Type B pancreatic cell (in vitro differentiated cells): ENCODE measurements around the gene CFAP44. TPM values are rescaled to one million over a fixed set of nuclear protein-coding genes. Genes with fewer than 3 reads are reported as not detected.

Source experiments
- DNase-seq: peaks from one replicate; pipeline ENCODE4 v3.0.0; 2021; ENCODE audit warnings: mixed read lengths; ENCODE audit not compliant: unreplicated experiment; ENCODE audit errors: extremely low spot score
- H3K27ac Mint-ChIP-seq: 2 replicates; pipeline ENCODE4 v1.8.0; 2021; ENCODE audit warnings: mild to moderate bottlenecking, mixed read lengths
- H3K27me3 Mint-ChIP-seq: 2 replicates; pipeline ENCODE4 v1.8.0; 2021; ENCODE audit warnings: mixed read lengths
- H3K36me3 Mint-ChIP-seq: 2 replicates; pipeline ENCODE4 v1.8.0; 2021; ENCODE audit warnings: mixed read lengths
- H3K4me1 Mint-ChIP-seq: one replicate; pipeline ENCODE4 v1.8.0; 2021; ENCODE audit warnings: mixed read lengths; ENCODE audit not compliant: unreplicated experiment
- H3K4me3 Mint-ChIP-seq: 2 replicates; pipeline ENCODE4 v1.8.0; 2021; ENCODE audit warnings: mild to moderate bottlenecking, mixed read lengths
- H3K9me3 Mint-ChIP-seq: 2 replicates; pipeline ENCODE4 v1.8.0; 2021; ENCODE audit warnings: mixed read lengths
- total RNA-seq: library from RNA; stranded (reverse); gene quantifications from 2 replicates; pipeline ENCODE4 v1.2.1, GENCODE V29; 2021; ENCODE audit warnings: low replicate concordance
- TF ChIP-seq, protein P1 (sequence below): fragments of 200-600 bp; sonication (generic); conservative IDR thresholded peaks from 2 replicates; pipeline ENCODE4 v1.5.0; 2021; ENCODE audit warnings: antibody characterized with exemption, mild to moderate bottlenecking

Gene CFAP44
- total RNA-seq, 1 donor from 2014 or later, result 11.6 TPM

DNA sequence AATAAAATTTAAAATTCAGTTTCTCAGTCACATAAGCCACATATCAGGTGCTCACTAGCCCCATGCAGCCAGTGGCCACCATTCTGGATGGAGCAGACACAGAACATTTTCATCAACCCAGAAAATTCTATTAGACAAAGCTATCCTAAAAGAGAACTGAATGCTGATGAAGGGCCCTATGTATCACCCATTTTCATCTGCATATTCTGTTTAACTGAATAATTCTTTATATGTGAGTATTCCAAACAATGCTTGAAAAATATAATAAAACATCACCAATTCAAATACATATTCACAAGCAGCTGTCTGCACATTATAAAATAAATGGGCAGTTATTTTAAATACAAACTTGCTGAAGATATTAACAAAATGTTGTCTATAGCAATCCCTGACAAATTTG, 14.2 kb upstream of the CFAP44 start:
- no peak for DNase-seq
- no peak overlapping the region for H3K27ac Mint-ChIP-seq
- H3K36me3 Mint-ChIP-seq, result peaks cover 42% of the 10 kb centered on the region
- no peak overlapping the region for H3K4me3 Mint-ChIP-seq
- H3K9me3 Mint-ChIP-seq, result no peaks in the 10 kb centered on the region
- TF ChIP-seq, protein P1, sequence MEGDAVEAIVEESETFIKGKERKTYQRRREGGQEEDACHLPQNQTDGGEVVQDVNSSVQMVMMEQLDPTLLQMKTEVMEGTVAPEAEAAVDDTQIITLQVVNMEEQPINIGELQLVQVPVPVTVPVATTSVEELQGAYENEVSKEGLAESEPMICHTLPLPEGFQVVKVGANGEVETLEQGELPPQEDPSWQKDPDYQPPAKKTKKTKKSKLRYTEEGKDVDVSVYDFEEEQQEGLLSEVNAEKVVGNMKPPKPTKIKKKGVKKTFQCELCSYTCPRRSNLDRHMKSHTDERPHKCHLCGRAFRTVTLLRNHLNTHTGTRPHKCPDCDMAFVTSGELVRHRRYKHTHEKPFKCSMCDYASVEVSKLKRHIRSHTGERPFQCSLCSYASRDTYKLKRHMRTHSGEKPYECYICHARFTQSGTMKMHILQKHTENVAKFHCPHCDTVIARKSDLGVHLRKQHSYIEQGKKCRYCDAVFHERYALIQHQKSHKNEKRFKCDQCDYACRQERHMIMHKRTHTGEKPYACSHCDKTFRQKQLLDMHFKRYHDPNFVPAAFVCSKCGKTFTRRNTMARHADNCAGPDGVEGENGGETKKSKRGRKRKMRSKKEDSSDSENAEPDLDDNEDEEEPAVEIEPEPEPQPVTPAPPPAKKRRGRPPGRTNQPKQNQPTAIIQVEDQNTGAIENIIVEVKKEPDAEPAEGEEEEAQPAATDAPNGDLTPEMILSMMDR, result no peak
- H3K4me1 Mint-ChIP-seq, result no peaks in the 10 kb centered on the region
- no peaks in the 10 kb centered on the region for H3K27me3 Mint-ChIP-seq

DNA sequence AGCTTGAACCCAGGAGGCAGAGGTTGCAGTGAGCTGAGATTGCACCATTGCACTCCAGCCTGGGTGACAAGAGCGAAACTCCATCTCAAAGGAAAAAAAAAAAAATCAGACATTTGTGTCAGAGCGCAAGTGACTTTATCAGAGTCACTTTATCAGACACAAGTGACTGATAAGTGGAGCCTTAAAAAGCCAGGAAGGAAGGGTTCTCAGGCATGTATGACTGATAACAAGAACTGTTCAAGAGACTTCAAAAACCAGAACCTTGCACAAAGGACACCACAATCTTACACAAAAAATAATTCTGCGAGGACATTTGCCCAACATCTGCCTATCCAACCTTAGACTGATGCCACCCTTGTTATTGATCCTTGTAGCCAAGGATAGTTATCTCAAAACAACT, 13.3 kb upstream of the CFAP44 start:
- H3K4me1 Mint-ChIP-seq, result no peaks in the 10 kb centered on the region
- no peak for DNase-seq
- TF ChIP-seq, protein P1, result no peak
- H3K27ac Mint-ChIP-seq, result no peak overlapping the region
- peaks cover 34% of the 10 kb centered on the region for H3K36me3 Mint-ChIP-seq
- no peaks in the 10 kb centered on the region for H3K9me3 Mint-ChIP-seq
- no peak overlapping the region for H3K4me3 Mint-ChIP-seq
- H3K27me3 Mint-ChIP-seq, result no peaks in the 10 kb centered on the region

DNA sequence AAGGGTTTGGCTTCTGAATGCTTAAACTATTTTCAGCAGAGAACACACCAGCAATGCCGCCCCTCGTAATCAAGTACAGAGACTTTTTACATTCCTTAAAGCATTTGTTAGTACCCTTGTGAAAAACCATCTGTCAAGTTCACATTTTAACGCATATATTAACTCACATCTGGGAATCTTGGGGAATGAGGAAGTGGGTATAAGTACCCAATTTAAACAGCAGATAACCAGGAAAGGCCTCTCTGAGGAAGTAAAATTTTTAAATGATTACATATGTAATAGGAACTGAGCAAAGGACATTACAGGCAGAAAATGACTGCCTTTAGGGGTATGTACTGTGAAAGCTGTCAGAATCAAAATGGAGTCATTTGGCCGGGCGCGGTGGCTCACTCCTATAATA, 12.8 kb upstream of the CFAP44 start:
- Mint-ChIP-seq H3K36me3 (peaks cover 29% of the 10 kb centered on the region), H3K4me1 (no peaks in the 10 kb centered on the region), H3K9me3 (no peaks in the 10 kb centered on the region), H3K27me3 (no peaks in the 10 kb centered on the region), H3K27ac (no peak overlapping the region), H3K4me3 (no peak overlapping the region)
- TF ChIP-seq, protein P1, result no peak
- DNase-seq, result no peak

DNA sequence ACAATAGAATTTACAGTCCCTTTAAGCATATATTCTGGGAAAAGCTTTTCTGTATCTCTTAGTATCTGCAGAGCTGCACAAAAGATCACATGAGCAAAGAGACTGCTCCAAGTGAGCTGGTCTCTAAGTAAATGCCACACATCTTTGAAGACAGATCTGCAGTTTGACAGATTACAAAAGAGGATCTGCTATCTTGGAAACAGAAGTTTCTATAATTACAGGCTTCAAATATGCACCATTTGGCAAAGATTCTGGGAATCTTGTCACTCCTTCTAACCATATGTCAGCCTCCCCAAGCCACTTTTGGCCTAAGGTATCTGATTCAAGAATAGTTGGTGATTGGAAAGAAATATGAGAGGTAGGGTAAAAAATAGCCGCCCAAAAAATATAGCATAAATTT, 9.6 kb upstream of the CFAP44 start:
- H3K27me3 Mint-ChIP-seq, result no peaks in the 10 kb centered on the region
- no peaks in the 10 kb centered on the region for H3K4me1 Mint-ChIP-seq
- H3K4me3 Mint-ChIP-seq, result no peak overlapping the region
- H3K9me3 Mint-ChIP-seq, result no peaks in the 10 kb centered on the region
- TF ChIP-seq, protein P1, result no peak
- no peak overlapping the region for H3K27ac Mint-ChIP-seq
- peaks cover 22% of the 10 kb centered on the region for H3K36me3 Mint-ChIP-seq
- DNase-seq, result no peak

DNA sequence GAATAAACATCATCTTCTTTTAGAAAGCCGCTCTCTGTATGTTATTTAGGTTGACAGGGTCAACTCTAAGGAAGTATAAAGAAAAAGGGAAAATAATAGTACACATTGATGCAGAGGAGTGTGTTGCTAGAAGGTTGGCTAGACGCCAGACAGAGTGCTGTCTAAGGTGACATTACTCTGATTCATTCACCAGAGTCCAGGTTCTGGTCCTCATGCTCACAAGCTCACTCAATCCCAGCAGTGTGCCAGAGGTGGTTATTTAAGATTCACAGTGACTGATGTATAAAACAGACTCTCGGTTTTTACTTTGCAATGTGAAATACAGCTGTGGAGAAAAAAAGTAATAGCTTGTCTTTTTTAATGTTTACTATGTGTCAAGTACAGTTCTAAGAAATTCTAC, 1.7 kb downstream of the CFAP44 start:
- H3K27ac Mint-ChIP-seq, result no peak overlapping the region
- H3K4me3 Mint-ChIP-seq, result no peak overlapping the region
- no peaks in the 10 kb centered on the region for H3K4me1 Mint-ChIP-seq
- H3K27me3 Mint-ChIP-seq, result no peaks in the 10 kb centered on the region
- H3K36me3 Mint-ChIP-seq, result peaks cover 11% of the 10 kb centered on the region
- TF ChIP-seq, protein P1, result no peak
- H3K9me3 Mint-ChIP-seq, result no peaks in the 10 kb centered on the region
- DNase-seq, result no peak

DNA sequence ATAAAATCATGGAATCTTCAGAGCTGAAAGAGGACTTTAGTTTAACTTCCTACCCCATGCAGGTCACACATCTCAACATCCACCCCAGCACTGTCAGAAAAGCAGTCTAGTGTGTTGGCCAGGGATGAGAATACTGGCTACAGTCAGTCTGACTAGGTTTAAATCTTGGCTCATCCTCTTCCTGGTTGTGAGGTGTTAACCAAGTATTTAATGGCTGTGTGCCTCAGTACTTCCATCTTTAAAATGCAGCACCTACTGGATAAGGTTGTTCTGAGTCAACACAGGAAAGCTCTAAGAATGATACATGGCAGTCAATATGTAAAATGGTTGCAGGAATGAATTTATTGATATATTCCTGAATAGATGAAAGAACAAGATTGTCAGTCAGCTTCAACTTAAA, 3.1 kb downstream of the CFAP44 start:
- H3K27ac Mint-ChIP-seq, result no peak overlapping the region
- no peaks in the 10 kb centered on the region for H3K9me3 Mint-ChIP-seq
- no peak for DNase-seq
- TF ChIP-seq, protein P1, result no peak
- peaks cover 10% of the 10 kb centered on the region for H3K36me3 Mint-ChIP-seq
- no peak overlapping the region for H3K4me3 Mint-ChIP-seq
- no peaks in the 10 kb centered on the region for H3K4me1 Mint-ChIP-seq
- H3K27me3 Mint-ChIP-seq, result no peaks in the 10 kb centered on the region
